GM19324 (cell line): Measurements from ENCODE around the gene ADAM19.
A peak's percentile ranks its signal among the peaks of the same experiment; 100 is the strongest.

Source experiments
- ATAC-seq: cut with Tn5 transposase; IDR thresholded peaks from one replicate; pipeline ENCODE4 v1.9.1; 2021; ENCODE audit warnings: mild to moderate bottlenecking, moderate library complexity; ENCODE audit not compliant: unreplicated experiment, low FRiP score

The ADAM19 gene

GRCh38 chr5:157543825-157544622, 31.6 kb downstream of the ADAM19 start:
- ATAC-seq, result no peak

GRCh38 chr5:157542282-157543000, 33.1 kb downstream of the ADAM19 start:
- ATAC-seq, result no peak

GRCh38 chr5:157541447-157542118, 34.0 kb downstream of the ADAM19 start:
- peak; percentile 18 for ATAC-seq

- ATAC-seq, result peak; percentile 85
Measured at GRCh38 chr5:157540707-157541446, 34.7 kb downstream of the ADAM19 start.

- ATAC-seq, result no peak
Measured at GRCh38 chr5:157540124-157540523, 35.5 kb downstream of the ADAM19 start.

GRCh38 chr5:157539503-157540022, 36.0 kb downstream of the ADAM19 start:
- no peak for ATAC-seq

GRCh38 chr5:157538311-157538710, 37.3 kb downstream of the ADAM19 start:
- ATAC-seq, result no peak

GRCh38 chr5:157535042-157535865, 40.3 kb downstream of the ADAM19 start:
- no peak for ATAC-seq

- no peak for ATAC-seq
Measured at GRCh38 chr5:157533011-157533481, 42.5 kb downstream of the ADAM19 start.

GRCh38 chr5:157532022-157532421, 43.6 kb downstream of the ADAM19 start:
- no peak for ATAC-seq

- ATAC-seq, result no peak
Measured at GRCh38 chr5:157530226-157530972, 45.2 kb downstream of the ADAM19 start.

- no peak for ATAC-seq
Measured at GRCh38 chr5:157529002-157529401, 46.6 kb downstream of the ADAM19 start.

- ATAC-seq, result no peak
Measured at GRCh38 chr5:157528036-157528632, 47.4 kb downstream of the ADAM19 start.

GRCh38 chr5:157524887-157525286, 50.7 kb downstream of the ADAM19 start:
- ATAC-seq, result no peak

- ATAC-seq, result no peak
Measured at GRCh38 chr5:157523976-157524375, 51.6 kb downstream of the ADAM19 start.

- ATAC-seq, result no peak
Measured at GRCh38 chr5:157521704-157522029, 53.9 kb downstream of the ADAM19 start.

GRCh38 chr5:157520911-157521703, 54.5 kb downstream of the ADAM19 start:
- no peak for ATAC-seq
